KOPT-K1 (cell line): ENCODE data around the gene TAF1B.

Experiments used
- H3K27ac ChIP-seq: fragments of 200-600 bp; sonication (generic); 2 replicates; pipeline ENCODE4 v1.5.1; 2016; ENCODE audit warnings: antibody characterized with exemption, mild to moderate bottlenecking, low read depth, low read length; ENCODE audit not compliant: poor library complexity, severe bottlenecking
- H3K36me3 ChIP-seq: fragments of 200-600 bp; sonication (generic); 2 replicates; pipeline ENCODE4 v1.5.1; 2017; ENCODE audit warnings: antibody characterized with exemption, mild to moderate bottlenecking, low read length, moderate library complexity; ENCODE audit not compliant: insufficient read depth
- H3K9me3 ChIP-seq: fragments of 200-600 bp; sonication (generic); 2 replicates; pipeline ENCODE4 v1.5.1; 2017; ENCODE audit warnings: antibody characterized with exemption, low read length, mild to moderate bottlenecking; ENCODE audit not compliant: insufficient read depth, poor library complexity, severe bottlenecking

Gene TAF1B

DNA sequence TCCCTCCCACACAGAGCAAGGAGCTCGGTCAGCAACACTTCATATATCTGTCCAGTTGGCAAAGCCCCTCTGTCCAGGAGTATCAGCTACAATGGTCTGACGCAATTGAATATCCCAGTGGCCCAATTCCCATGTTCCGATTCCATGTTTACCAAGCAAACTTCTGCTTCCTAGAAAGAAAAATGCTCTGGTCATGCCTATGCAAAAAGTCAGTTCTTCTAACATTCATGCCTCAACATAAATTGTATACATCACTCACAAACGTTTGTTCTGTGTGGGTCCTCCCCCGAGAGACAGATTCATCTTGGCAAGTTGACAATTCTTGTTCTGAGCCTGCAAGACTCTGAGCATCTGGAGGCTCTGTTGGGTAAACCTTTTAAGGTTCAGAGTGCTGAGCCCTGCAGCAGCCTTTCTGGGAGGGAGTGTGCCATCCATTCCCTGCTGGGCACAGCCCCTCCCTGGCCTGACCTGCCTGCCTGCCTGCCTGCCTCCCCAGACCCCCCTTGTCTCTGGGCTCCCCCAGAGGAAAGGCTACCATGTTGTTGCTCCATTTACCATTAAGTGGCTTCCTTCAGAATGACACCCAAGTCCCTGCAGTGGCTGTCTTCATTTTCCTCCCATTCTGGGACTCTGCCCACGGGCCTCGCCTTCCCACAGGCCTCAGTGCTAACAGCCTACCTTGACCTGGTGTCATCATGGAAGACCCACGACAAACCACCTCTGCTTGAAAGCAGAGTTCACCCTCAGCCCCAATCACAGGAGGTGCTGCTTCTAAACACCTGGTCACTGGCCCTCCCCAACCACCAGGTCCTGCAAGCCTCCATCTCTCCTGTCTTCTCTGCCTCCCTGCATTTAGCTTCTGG lies 37.6 kb upstream of the TAF1B start:
- Histone ChIP-seq H3K27ac (no peak overlapping the region), H3K9me3 (no peaks in the 10 kb centered on the region), H3K36me3 (no peaks in the 10 kb centered on the region)

DNA sequence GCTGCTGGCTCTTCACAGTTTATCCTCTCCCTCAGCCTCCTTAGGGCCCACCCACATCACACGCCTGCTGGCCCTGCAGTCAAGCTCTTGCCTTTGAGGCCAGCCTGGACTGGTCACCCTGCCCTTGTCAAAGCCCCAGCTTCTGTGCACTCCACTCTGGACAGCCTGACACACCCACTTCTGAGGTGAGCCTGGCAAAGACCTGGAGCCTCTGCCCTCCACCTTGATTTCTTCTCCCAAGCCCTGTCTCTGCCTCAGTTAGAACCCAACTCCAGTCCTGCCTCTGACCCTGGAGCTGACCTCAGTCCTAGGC lies 37.0 kb upstream of the TAF1B start:
- H3K9me3 ChIP-seq = no peaks in the 10 kb centered on the region
- no peaks in the 10 kb centered on the region for H3K36me3 ChIP-seq
- no peak overlapping the region for H3K27ac ChIP-seq

DNA sequence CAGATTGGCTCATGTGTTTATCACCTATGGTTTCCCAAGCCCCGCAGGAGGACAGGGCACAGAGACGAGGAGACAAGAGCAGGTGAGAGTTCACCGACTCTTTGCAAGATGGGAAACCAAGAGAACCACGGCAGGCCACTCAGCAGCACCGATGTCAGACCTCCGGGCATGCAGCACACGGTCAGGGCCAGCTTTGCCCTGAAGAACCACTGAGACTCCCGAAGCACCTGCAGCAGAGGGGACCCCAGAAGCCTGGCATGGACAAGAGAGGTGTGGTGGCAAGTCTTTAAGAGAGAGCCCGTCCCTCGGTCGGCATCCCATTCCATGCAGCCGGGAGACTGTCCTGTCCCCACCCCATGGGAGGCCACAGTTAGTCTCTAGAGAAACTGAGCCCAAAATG lies 36.6 kb upstream of the TAF1B start:
- Histone ChIP-seq H3K9me3 (no peaks in the 10 kb centered on the region), H3K27ac (no peak overlapping the region), H3K36me3 (no peaks in the 10 kb centered on the region)

DNA sequence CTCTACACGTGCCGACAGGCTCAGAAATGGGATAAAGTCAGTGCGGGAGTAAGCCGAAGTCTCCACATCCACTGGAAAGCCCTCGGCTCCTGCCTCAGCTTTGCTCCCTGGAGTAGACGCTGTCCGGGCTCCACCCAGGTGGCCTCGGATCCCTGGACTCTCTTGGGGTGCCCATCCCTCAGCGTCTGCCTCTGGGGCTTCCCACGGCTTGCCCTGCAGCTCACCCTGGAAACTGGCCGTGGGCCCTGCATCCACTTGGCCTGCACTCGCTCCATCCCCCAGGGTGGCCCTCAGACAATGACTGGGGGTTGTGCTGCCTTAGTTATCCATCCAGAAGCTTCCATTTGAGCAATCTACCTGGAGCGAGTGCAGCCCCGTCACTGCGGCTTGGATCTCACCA lies 36.2 kb upstream of the TAF1B start:
- H3K9me3 ChIP-seq = no peaks in the 10 kb centered on the region
- no peak overlapping the region for H3K27ac ChIP-seq
- no peaks in the 10 kb centered on the region for H3K36me3 ChIP-seq

DNA sequence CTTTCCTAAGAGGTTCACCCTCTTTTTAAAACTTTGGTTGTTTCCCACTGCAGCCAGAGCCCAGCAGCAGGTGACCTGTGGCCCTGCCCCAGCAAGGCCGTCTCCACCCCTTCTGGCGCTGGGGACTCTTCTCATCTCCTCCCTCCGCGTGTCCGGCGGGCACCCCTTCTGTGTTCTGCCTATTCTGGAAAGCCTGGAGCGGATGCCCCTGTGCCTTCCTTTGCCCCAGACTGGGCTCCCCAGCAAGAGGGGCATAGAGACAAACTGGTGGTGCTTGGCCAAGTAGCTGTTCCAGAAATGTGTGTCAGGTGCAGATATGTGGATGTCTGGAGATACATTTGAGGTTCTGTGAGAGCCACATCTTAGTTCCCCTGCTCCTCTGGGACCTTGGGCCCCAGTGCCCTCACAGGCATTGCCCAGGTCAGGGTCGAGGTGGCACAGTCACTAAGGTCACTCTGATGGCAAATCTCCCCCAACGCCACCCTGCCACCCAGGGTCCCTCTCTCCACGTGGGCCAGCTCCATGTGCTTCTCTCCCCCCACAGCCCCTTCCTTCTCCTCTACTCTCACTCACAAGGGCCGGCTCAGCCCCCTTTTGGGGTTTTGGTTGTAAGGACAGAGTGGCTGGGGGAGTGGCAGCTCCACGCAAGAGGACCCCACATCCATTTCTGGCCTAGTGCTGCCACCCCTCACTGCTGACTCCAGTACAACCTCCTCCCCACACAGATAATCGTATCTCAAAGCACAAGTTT lies 35.5 kb upstream of the TAF1B start:
- Histone ChIP-seq H3K36me3 (no peaks in the 10 kb centered on the region), H3K9me3 (no peaks in the 10 kb centered on the region), H3K27ac (no peak overlapping the region)

DNA sequence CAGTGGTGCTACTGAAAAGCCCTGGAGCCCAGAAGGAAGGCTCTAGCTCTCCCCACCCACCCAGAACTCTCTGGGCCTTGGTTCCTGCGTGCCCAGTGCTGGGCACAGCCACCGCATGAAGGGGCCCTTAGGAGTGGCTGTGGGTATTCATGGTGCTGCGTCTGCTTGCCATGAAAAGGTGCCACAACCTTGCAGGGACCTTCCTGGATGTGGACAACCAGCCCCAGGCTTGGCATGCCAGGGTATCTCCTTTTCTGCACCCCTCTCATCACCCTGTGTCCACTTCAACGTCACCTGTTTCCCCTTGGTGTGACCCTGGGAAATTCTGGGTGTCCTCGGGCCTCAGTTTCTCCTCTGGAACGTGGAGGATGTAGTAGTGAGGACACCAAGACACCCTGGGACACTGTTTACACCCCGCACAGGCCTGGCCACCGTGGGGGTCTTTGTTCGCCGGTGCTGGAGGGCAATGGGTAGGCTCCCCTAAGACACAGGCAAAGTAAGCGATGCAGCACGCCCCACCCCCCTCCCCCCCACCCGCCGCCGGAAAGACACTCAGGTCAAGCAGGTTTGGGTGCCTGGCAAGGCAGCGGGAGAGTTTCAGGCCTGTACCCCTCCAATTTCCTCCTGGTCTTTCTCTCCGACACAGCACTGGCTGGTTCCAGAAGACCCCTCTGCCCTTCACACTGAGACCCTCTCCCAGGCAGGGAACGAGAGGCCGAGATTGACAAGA lies 34.8 kb upstream of the TAF1B start:
- H3K36me3 ChIP-seq = no peaks in the 10 kb centered on the region
- H3K27ac ChIP-seq = no peak overlapping the region
- H3K9me3 ChIP-seq = no peaks in the 10 kb centered on the region

DNA sequence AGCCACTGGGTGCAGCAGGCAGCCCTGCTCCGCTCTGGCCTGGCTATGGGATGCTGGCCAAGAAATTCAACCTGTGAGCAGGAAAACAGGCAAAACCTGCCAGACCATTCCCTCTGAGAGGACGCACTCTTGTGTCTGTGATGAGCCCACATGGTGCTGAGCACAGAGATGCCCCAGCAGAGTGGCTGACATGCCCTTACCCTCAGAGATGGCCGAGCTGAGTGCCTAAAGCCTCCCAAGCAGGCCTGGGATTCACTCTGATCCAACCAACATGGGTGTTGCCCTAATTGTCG lies 34.3 kb upstream of the TAF1B start:
- H3K27ac ChIP-seq = no peak overlapping the region

DNA sequence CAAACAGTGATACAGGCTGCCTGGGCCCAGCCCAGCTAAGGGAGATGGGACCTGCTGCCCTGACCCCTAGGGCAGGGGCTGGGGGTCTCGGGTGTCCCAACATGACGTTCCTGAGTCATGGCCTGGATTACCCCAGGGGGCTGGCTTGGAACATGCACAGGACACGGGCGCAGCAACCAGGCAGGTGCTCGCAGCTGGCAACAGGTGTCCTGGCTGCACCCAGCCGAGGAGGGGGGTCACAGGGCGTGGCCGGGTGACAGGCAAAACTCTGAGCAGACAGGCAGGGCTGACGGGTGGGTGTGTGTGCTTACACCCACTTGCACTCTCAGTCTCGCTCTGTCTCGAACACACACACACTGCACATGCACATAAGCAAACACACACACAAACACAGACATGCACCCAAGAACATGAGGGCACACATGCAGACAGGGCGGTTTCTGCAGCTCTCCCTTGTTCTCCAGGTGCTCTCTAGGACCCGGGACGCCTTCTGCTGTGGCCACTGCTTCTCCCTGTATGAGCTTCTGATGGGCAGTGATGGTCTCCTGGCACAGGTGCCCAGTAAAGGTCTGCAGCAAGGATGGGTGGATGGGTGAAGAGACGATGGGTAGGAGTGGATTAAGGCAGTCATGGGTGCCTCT lies 33.7 kb upstream of the TAF1B start:
- Histone ChIP-seq H3K27ac (no peak overlapping the region), H3K9me3 (no peaks in the 10 kb centered on the region)

More for the DNA sequence above, 34.3 kb upstream of the TAF1B start:
- no peaks in the 10 kb centered on the region for H3K36me3 ChIP-seq
- no peaks in the 10 kb centered on the region for H3K9me3 ChIP-seq

DNA sequence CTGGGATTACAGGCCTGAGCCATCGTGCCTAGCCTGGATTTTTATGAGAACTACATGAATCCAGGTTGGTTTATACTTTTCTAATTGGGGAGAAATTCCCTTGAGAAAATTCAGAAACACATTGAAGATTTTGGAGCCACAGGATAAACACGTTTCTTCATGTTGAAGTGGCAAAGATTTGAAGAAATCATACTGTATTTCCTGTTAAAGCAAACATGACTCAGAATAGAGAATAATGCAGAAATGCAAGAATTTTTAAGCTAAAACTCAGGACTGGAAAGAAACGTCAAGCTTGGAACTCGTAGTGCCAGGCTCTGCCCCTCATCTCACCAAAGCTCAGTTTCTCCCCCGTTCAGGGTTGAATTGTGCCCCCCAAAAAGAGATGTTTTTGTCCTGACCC lies 32.1 kb upstream of the TAF1B start:
- no peak overlapping the region for H3K27ac ChIP-seq
- H3K9me3 ChIP-seq = no peaks in the 10 kb centered on the region
- no peaks in the 10 kb centered on the region for H3K36me3 ChIP-seq

More for the DNA sequence above, 33.7 kb upstream of the TAF1B start:
- no peaks in the 10 kb centered on the region for H3K36me3 ChIP-seq

DNA sequence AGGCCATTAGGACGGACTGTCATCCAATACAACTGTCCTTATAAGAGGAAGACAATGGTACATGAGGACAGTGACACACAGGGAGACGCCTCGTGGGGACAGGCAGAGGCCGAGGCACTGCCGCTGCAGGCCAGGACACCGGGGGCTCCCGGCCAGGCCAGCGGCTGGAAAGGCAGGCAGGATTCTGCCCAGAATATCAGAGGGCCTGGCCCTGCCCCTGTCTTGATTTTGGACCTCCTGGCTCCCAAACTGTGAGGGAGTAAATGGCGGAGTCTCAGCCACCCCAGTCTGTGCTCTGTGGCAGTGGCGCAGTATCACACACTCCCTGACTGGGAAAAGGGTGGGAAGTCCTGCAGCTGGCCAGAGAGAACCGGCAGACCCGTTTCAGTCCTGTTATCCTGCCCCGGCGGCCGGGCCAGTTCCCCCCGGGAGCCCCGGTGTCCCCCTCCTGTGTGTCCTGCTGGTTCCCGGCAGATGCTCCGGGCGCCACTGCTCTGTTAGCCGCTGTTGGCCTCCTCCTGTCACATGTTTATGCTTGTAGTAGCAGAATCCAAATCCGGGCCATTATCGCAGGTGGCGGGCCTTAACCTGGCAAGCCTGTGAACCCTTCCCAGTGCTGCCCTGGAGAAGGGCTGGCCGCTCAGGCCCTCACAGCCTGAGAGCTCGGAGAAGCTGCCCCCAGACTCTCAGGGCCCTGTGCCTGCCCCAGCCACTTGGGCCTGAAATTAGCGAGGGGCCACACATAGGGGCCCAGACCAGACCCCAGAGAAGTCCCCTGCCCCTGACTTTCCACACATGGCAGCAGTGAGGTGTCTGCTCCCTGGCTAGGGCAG lies 31.4 kb upstream of the TAF1B start:
- Histone ChIP-seq H3K9me3 (no peaks in the 10 kb centered on the region), H3K36me3 (no peaks in the 10 kb centered on the region), H3K27ac (no peak overlapping the region)

DNA sequence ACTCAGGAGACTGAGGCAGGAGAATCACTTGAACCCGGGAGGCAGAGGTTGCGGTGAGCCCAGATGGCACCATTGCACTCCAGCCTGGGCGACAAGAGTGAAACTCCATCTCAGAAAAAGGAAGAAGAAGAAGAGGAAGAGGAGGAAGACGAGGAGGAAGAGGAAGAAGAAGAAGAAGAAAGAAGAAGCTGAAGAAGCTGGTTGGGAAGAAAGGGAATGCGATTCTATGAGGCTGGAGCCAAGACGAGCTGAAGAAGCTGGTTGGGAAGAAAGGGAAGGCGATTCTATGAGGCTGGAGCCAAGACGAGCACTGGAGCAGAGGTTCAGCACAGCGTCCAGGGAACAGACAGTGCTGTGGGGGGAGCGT lies 30.3 kb upstream of the TAF1B start:
- Histone ChIP-seq H3K27ac (no peak overlapping the region), H3K36me3 (no peaks in the 10 kb centered on the region), H3K9me3 (no peaks in the 10 kb centered on the region)

DNA sequence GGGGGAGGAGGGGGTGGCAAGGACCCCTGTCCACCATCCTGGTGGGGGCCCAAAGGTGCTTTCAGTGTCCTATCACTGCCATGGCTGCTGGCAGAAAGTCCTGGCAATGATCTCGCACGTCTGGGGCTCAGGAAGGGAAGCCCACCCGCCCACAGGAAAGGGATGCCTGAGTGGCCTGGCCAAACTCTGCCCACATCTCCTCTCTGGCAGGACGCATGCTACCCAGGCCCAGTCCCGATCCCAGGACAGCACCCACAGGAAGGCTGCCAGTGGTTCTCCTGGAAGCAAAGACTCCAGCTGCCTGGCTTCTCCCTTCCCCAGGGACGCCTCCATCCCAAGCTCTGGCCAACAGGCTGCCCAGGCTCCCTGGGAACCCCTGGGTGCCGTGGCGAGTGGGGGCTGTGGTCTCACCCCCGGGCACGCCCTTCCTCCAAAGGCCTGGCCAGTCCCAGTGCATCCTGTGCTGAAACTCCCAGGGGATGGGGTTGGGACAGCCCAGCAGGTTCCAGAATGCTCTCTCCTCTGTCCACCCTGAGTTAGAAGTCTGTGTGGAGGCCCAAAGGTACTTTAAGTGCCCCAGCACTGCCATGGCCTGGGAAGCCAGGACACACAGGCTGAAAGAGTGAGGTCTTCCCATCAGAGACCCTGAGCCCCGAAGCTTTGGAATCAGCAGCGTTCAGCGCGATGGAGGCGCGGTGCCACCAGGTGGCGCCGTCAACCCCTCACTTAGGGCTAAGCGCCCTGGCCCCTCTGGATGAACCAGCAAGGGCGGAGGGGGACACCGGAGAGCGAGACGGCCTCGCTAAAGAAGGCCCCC lies 29.8 kb upstream of the TAF1B start:
- Histone ChIP-seq H3K36me3 (no peaks in the 10 kb centered on the region), H3K27ac (no peak overlapping the region), H3K9me3 (no peaks in the 10 kb centered on the region)

DNA sequence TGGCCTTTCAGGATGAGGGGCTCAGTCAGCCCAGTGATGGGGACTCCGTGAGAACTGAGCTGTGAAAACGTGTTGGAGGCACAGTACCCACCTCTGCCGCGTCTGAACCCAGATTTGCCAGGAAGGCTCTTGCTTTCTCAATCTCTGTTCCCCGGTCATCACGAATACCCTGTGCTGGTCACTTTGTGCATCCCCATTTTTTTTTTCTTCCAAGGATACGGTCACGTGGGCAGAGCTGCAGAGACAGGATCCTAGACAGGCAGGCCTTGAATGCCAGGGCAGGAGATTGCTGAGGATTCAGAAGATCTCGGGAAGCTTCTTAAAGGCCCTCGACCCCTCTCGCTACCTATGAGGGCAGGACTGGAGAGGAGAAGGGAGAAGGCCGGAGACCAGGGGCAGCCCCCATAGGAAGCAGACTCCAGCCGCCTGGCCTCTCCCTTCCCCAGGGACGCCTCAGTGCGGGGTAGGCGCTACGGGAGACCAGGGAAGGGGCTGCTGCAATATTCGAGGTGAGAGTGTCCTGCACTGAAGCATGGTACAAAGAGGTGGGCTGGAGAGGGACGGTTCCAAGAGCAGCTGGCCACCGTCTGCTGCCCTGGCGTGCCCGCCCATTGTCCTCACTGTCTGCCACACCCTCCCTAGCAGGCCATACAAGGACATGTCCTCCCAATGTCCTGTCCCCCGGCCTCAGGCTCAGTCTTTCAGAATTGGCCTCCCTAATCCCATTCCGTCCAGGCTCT lies 29.0 kb upstream of the TAF1B start:
- H3K9me3 ChIP-seq = no peaks in the 10 kb centered on the region
- H3K36me3 ChIP-seq = no peaks in the 10 kb centered on the region
- no peak overlapping the region for H3K27ac ChIP-seq
